Panc1 (cell line): ENCODE data around the gene CKB. TPM values are rescaled to one million over a fixed set of nuclear protein-coding genes. Genes with fewer than 3 reads are reported as not detected.

Experiments
- ATAC-seq: fragments of 200-7000 bp; cut with Tn5 transposase; 2 replicates; pipeline ENCODE4 v1.9.1; 2020; ENCODE audit warnings: mild to moderate bottlenecking, moderate library complexity
- BruUV-seq: library from RNA; stranded (reverse); fragments of 400-500 nt; replicated peaks from 2 replicates; lab custom pipeline; 2021; lab: Mats Ljungman, UMichigan
- CTCF ChIA-PET: fragments of 300-600 bp; sonication (Branson Sonifier 250); formaldehyde crosslinking; loops from one replicate; lab custom pipeline; 2022; ENCODE audit warnings: antibody characterized with exemption; lab: Charles Lee
- POLR2A ChIA-PET: fragments of 300-600 bp; sonication (Branson Sonifier 250); formaldehyde crosslinking; loops from one replicate; lab custom pipeline; 2022; ENCODE audit warnings: antibody characterized with exemption; lab: Charles Lee
- DNase-seq: peaks from one replicate; pipeline ENCODE4 v3.0.0-alpha.2; 2010; ENCODE audit warnings: low read depth, low spot score
- H3K27ac ChIP-seq: 2 replicates; pipeline ENCODE4 v1.5.1; 2011; ENCODE audit warnings: mild to moderate bottlenecking, low read length, inconsistent platforms
- H3K27me3 ChIP-seq: fragments of 200-500 bp; sonication (Bioruptor generic); 2 replicates; pipeline ENCODE4 v1.6.0; 2014; ENCODE audit warnings: low read length, inconsistent platforms; ENCODE audit not compliant: control insufficient read depth, insufficient read depth
- H3K36me3 ChIP-seq: fragments of 200-500 bp; sonication (Bioruptor generic); 2 replicates; pipeline ENCODE4 v1.5.1; 2014; ENCODE audit warnings: inconsistent platforms, mild to moderate bottlenecking, low read length, moderate library complexity; ENCODE audit not compliant: control insufficient read depth, insufficient read depth
- H3K4me1 ChIP-seq: 2 replicates; pipeline ENCODE4 v1.5.1; 2011; ENCODE audit warnings: inconsistent platforms, mild to moderate bottlenecking, low read length, moderate library complexity; ENCODE audit not compliant: control insufficient read depth, insufficient read depth
- H3K4me3 ChIP-seq, 2 experiments: 2 replicates each; pipeline ENCODE4 v1.5.1; 2011 to 2012; ENCODE audit warnings: low read depth in 2 of 2, low read length in 2 of 2, mild to moderate bottlenecking in 2 of 2, inconsistent platforms in 1 of 2, moderate library complexity in 1 of 2
- H3K9me3 ChIP-seq: fragments of 200-500 bp; sonication (Bioruptor generic); 2 replicates; pipeline ENCODE4 v1.5.1; 2014; ENCODE audit warnings: low read depth, mild to moderate bottlenecking, inconsistent platforms, low read length, moderate library complexity; ENCODE audit not compliant: control insufficient read depth, insufficient read depth
- CTCF ChIP-seq: fragments of 450-650 bp; IDR thresholded peaks from 2 replicates; pipeline ENCODE4 v1.5.1; 2017; ENCODE audit warnings: mild to moderate bottlenecking
- POLR2AphosphoS5 ChIP-seq: IDR thresholded peaks from 2 replicates; pipeline ENCODE4 v1.6.1; 2012; ENCODE audit warnings: mild to moderate bottlenecking, low read depth, low read length, moderate library complexity
- SIN3A ChIP-seq: IDR thresholded peaks from 2 replicates; pipeline ENCODE4 v1.6.1; 2012; ENCODE audit warnings: low read depth, mild to moderate bottlenecking, low read length, moderate library complexity, borderline replicate concordance; ENCODE audit not compliant: insufficient read depth
- TCF7L2 ChIP-seq: IDR thresholded peaks from 2 replicates; pipeline ENCODE4 v1.6.1; 2011; ENCODE audit warnings: mild to moderate bottlenecking, low read depth, low read length, inconsistent platforms
- in situ Hi-C: cut with HindIII; loops from 2 replicates; pipeline ENCODE4 v1.10.0; 2016; ENCODE audit warnings: low sequenced_read_pairs, low pct_unique_long_range_greater_than_20kb
- intact Hi-C: fragments of 100-400 bp; cut with micrococcal nuclease; formaldehyde crosslinking; loops from one replicate; pipeline ENCODE4 v1.10.0; 2022; ENCODE audit not compliant: unreplicated experiment
- total RNA-seq: library from RNA; stranded (reverse); gene quantifications from one replicate; pipeline ENCODE4 v1.2.1, GENCODE V29; 2021; ENCODE audit not compliant: unreplicated experiment
- TF ChIP-seq, protein P1 (sequence below), 2 experiments: IDR thresholded peaks; 2 replicates each; pipeline ENCODE4 v1.6.1; 2011 to 2012; ENCODE audit warnings: low read depth in 2 of 2, control low read depth in 1 of 2, low read length in 1 of 2, mild to moderate bottlenecking in 1 of 2, moderate library complexity in 1 of 2; ENCODE audit not compliant: insufficient read depth in 1 of 2

CKB gene
- total RNA-seq, 1 experiment from 2014 or later: 436 TPM

DNA sequence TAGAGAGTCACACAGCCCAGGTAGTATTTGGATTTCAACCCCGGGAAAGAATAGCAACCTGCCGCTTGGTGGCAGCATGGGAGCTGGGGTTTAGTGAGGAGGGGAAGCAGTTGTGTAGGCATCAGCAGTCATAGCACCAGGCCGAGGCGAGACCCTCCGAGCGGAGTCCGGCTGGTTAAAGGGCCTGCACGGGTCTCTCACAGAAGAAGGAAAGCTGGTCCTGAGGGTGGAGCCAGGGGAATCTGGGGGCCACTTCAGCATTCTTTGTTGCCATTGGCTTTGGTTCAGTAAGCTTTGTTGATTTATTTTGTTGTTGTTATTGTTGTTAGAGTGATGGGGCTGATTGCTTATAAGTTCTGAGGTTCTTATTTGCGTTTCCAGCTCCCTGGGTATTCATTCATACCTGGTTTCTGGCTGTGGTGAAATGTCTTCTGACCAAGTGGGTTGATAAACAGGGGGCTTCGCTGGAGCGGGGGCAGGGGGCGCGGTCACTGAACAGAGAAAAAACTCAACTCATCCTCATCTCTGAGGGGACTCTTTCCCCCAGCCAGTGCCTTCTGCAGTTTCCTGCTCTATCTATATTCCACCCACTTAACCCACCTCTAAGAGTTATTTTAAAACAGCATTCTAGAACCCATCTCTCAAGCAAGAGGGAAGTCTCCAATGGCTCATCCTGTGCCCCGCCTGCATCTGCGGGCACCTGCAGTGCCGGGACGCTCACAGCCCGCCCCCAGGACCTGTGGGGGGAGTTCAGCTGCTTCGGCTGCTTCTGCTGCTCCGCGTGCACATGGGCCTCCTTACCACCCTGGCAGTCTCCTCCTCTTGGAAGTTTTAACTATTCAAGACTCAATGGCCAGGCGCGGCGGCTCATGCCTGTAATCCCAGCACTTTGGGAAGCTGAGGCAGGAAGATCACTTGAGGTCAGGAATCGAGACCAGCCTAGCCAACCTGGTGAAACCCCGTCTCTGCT, 11.6 kb downstream of the CKB start:
- in situ Hi-C loops: no loop called here
- CTCF ChIA-PET: no interaction called here
- no peaks in the 10 kb centered on the region for H3K36me3 ChIP-seq

GRCh38 chr14:103509864-103510723, 12.5 kb downstream of the CKB start:
- ATAC-seq: no peak
- BruUV-seq: no TSS peak
- Histone ChIP-seq H3K4me3 (no peak overlapping the region), H3K4me1 (no peaks in the 10 kb centered on the region), H3K36me3 (no peaks in the 10 kb centered on the region), H3K27me3 (no peaks in the 10 kb centered on the region), H3K27ac (no peak overlapping the region), H3K9me3 (no peaks in the 10 kb centered on the region)
- CTCF ChIA-PET: no interaction called here
- no peak for DNase-seq
- TF ChIP-seq SIN3A (no peak), POLR2AphosphoS5 (no peak), TCF7L2 (no peak), CTCF (no peak)
- TF ChIP-seq, protein P1, sequence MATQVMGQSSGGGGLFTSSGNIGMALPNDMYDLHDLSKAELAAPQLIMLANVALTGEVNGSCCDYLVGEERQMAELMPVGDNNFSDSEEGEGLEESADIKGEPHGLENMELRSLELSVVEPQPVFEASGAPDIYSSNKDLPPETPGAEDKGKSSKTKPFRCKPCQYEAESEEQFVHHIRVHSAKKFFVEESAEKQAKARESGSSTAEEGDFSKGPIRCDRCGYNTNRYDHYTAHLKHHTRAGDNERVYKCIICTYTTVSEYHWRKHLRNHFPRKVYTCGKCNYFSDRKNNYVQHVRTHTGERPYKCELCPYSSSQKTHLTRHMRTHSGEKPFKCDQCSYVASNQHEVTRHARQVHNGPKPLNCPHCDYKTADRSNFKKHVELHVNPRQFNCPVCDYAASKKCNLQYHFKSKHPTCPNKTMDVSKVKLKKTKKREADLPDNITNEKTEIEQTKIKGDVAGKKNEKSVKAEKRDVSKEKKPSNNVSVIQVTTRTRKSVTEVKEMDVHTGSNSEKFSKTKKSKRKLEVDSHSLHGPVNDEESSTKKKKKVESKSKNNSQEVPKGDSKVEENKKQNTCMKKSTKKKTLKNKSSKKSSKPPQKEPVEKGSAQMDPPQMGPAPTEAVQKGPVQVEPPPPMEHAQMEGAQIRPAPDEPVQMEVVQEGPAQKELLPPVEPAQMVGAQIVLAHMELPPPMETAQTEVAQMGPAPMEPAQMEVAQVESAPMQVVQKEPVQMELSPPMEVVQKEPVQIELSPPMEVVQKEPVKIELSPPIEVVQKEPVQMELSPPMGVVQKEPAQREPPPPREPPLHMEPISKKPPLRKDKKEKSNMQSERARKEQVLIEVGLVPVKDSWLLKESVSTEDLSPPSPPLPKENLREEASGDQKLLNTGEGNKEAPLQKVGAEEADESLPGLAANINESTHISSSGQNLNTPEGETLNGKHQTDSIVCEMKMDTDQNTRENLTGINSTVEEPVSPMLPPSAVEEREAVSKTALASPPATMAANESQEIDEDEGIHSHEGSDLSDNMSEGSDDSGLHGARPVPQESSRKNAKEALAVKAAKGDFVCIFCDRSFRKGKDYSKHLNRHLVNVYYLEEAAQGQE (IDR thresholded peaks at IDR 0.05; ENCODE audit: insufficient read depth in 1 of 2, low read depth in 2 of 2, low read length in 1 of 2): no peak
- in situ Hi-C loops: no loop called here
- intact Hi-C loops: no loop called here
- POLR2A ChIA-PET: no interaction called here

More for the DNA sequence above, 11.6 kb downstream of the CKB start:
- no TSS peak for BruUV-seq
- ATAC-seq (no peak), DNase-seq (no peak)
- POLR2A ChIA-PET: no interaction called here
- Histone ChIP-seq H3K9me3 (no peaks in the 10 kb centered on the region), H3K4me1 (no peaks in the 10 kb centered on the region), H3K4me3 (no peak overlapping the region), H3K27me3 (no peaks in the 10 kb centered on the region), H3K27ac (no peak overlapping the region)
- intact Hi-C loops: no loop called here
- no peak for TF ChIP-seq POLR2AphosphoS5
- TF ChIP-seq, protein P1 (IDR thresholded peaks at IDR 0.05; ENCODE audit: insufficient read depth in 1 of 2, low read depth in 2 of 2, low read length in 1 of 2): no peak
- no peak; the same call in 1 of the 2 replicates for TF ChIP-seq CTCF
- no peak for TF ChIP-seq TCF7L2
